Hepatocyte (in vitro differentiated cells): Measurements from ENCODE around the gene NAB2.

Experiments
- EZH2 ChIP-seq: fragments of 200-600 bp; sonication (generic); IDR thresholded peaks from 2 replicates; pipeline ENCODE4 v1.6.1; 2016; ENCODE audit warnings: antibody characterized with exemption, mild to moderate bottlenecking, borderline replicate concordance
- TF ChIP-seq, protein P1 (sequence below): fragments of 200-600 bp; sonication (generic); IDR thresholded peaks from 2 replicates; pipeline ENCODE4 v1.5.1; 2016; ENCODE audit warnings: antibody characterized with exemption, mild to moderate bottlenecking; ENCODE audit not compliant: poor library complexity

DNA sequence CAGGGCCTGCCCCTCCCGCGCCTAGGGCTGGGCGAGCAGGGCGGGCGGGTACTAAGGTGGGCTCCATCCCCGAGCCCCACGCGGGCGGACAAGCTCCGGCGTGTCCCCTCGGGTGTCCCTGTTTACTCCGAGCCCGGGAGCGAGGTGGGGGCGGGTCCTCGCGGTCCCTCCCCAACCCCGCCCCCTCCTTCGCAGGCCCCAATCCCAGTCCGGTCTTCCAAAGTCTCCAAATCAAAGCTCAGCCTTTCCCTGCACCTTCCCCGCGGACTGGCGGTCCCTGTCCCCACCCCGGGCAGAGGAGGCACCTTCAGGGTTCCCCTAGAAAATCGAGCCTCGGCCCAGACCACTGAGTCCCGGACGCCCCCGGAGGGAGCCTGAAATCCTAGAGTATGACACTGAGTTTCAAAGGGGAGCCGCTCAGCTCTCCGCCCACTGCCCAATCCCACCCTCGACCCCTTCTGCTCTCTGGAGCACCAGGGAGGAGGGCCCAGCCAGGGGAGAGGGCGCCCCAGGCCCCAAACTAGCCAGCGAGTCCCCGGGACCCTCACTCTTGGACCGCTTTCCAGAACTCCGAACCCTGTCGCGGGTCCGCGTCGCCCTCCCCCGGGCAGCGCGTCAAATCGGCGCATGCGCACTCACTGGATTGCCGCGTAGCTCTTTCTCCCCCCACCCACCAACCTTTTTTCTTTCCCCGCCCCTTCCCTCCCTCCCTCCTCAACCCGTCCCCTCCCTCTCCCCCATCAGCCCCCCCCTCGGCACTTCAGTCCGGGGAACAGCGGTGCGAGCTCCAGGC, 39.0 kb downstream of the NAB2 start, which contains the start of gene LRP1:
- TF ChIP-seq, protein P1, sequence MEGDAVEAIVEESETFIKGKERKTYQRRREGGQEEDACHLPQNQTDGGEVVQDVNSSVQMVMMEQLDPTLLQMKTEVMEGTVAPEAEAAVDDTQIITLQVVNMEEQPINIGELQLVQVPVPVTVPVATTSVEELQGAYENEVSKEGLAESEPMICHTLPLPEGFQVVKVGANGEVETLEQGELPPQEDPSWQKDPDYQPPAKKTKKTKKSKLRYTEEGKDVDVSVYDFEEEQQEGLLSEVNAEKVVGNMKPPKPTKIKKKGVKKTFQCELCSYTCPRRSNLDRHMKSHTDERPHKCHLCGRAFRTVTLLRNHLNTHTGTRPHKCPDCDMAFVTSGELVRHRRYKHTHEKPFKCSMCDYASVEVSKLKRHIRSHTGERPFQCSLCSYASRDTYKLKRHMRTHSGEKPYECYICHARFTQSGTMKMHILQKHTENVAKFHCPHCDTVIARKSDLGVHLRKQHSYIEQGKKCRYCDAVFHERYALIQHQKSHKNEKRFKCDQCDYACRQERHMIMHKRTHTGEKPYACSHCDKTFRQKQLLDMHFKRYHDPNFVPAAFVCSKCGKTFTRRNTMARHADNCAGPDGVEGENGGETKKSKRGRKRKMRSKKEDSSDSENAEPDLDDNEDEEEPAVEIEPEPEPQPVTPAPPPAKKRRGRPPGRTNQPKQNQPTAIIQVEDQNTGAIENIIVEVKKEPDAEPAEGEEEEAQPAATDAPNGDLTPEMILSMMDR, result no peak
- no peak for TF ChIP-seq EZH2
